Loucy (cell line): Measurements from ENCODE around the gene LMX1B.

Source experiments
- H2AFZ ChIP-seq: fragments of 200-600 bp; sonication (generic); 2 replicates; pipeline ENCODE4 v1.6.0; 2016; ENCODE audit warnings: antibody characterized with exemption, mild to moderate bottlenecking, low read length, moderate library complexity
- H3F3A ChIP-seq: fragments of 200-600 bp; 2 replicates; pipeline ENCODE4 v1.6.0; 2016; ENCODE audit warnings: antibody characterized with exemption, low read depth, mild to moderate bottlenecking
- H3K27me3 ChIP-seq: fragments of 200-600 bp; sonication (generic); 2 replicates; pipeline ENCODE4 v1.6.1; 2014; ENCODE audit warnings: low read length, mild to moderate bottlenecking; ENCODE audit not compliant: insufficient read depth, poor library complexity, severe bottlenecking
- H3K36me3 ChIP-seq: fragments of 200-600 bp; sonication (generic); 2 replicates; pipeline ENCODE4 v1.6.1; 2016; ENCODE audit warnings: low read length; ENCODE audit not compliant: insufficient read depth
- H3K4me1 ChIP-seq: fragments of 200-600 bp; sonication (generic); 2 replicates; pipeline ENCODE4 v1.5.1; 2014; ENCODE audit warnings: low read length, mild to moderate bottlenecking; ENCODE audit not compliant: insufficient read depth, poor library complexity, severe bottlenecking
- H3K4me2 ChIP-seq: fragments of 200-600 bp; sonication (generic); 2 replicates; pipeline ENCODE4 v1.6.0; 2014; ENCODE audit warnings: antibody characterized with exemption, low read length, low read depth, mild to moderate bottlenecking; ENCODE audit not compliant: poor library complexity, severe bottlenecking
- H3K4me3 ChIP-seq: fragments of 200-600 bp; sonication (generic); 2 replicates; pipeline ENCODE4 v1.5.1; 2014; ENCODE audit warnings: low read length, mild to moderate bottlenecking, mixed read lengths; ENCODE audit not compliant: poor library complexity, severe bottlenecking
- H3K79me2 ChIP-seq: fragments of 200-600 bp; sonication (generic); 2 replicates; pipeline ENCODE4 v1.6.1; 2014; ENCODE audit warnings: low read length; ENCODE audit not compliant: insufficient read depth
- H3K9ac ChIP-seq: fragments of 200-600 bp; sonication (generic); 2 replicates; pipeline ENCODE4 v1.6.0; 2014; ENCODE audit warnings: mild to moderate bottlenecking, low read depth, low read length, moderate library complexity; ENCODE audit not compliant: poor library complexity, severe bottlenecking
- H3K9me2 ChIP-seq: fragments of 200-600 bp; sonication (generic); replicated peaks from 2 replicates; pipeline ENCODE4 v1.6.1; 2016; ENCODE audit warnings: low read depth, low read length, mixed read lengths
- H3K9me3 ChIP-seq: fragments of 200-600 bp; sonication (generic); 2 replicates; pipeline ENCODE4 v1.6.1; 2014; ENCODE audit warnings: mild to moderate bottlenecking, antibody characterized with exemption, low read length, low read depth; ENCODE audit not compliant: insufficient read depth
- H4K20me1 ChIP-seq: fragments of 200-600 bp; sonication (generic); 2 replicates; pipeline ENCODE4 v1.6.0; 2014; ENCODE audit warnings: antibody characterized with exemption, low read length, mild to moderate bottlenecking; ENCODE audit not compliant: insufficient read depth, poor library complexity, severe bottlenecking
- EZH2phosphoT487 ChIP-seq: fragments of 200-600 bp; IDR thresholded peaks from 2 replicates; pipeline ENCODE4 v1.6.1; 2018; ENCODE audit warnings: antibody characterized with exemption, mild to moderate bottlenecking, moderate library complexity, borderline replicate concordance
- TF ChIP-seq, protein P1 (sequence below): fragments of 200-600 bp; sonication (generic); conservative IDR thresholded peaks from 2 replicates; pipeline ENCODE4 v1.5.1; 2014; ENCODE audit warnings: mild to moderate bottlenecking, antibody characterized with exemption, low read length

Gene LMX1B

DNA sequence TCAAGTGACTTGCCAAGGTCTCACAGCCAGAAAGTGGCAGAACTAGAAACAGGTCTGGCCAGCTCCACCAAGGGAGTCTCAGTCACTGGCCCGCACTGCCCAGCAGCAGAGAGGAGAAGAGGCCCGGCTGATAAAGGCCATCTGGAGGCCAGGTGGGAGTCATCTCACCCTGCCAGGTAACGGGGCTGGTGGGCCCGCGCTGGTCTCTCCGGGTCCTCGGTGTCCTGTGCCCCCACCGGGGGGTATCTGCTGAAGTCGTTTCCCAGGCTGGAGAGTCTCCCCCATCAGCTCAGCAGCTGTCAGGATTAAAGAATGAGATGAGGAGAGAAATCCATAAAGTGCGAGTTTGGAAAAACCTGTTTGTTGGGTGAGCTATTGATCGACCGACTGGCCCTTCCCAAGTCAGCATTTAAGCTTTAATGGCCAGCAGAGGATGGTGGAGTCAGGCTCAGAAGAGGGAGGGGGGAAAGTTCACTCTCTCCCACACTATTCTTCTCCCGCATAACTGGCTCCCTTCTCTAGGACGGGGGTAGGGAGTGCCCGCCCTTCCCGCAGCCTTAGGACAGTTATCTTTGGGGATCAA, 30.3 kb downstream of the LMX1B start:
- H4K20me1 ChIP-seq = no peaks in the 10 kb centered on the region
- no peaks in the 10 kb centered on the region for H3K9me2 ChIP-seq
- no peaks in the 10 kb centered on the region for H3K27me3 ChIP-seq
- H3K9me3 ChIP-seq = no peaks in the 10 kb centered on the region
- no peaks in the 10 kb centered on the region for H3K4me1 ChIP-seq
- no peaks in the 10 kb centered on the region for H3K36me3 ChIP-seq
- no peak overlapping the region for H3K4me3 ChIP-seq
- H3F3A ChIP-seq = no peaks in the 10 kb centered on the region
- H3K9ac ChIP-seq = no peak overlapping the region
- no peaks in the 10 kb centered on the region for H3K79me2 ChIP-seq
- no peak for TF ChIP-seq EZH2phosphoT487
- TF ChIP-seq, protein P1, sequence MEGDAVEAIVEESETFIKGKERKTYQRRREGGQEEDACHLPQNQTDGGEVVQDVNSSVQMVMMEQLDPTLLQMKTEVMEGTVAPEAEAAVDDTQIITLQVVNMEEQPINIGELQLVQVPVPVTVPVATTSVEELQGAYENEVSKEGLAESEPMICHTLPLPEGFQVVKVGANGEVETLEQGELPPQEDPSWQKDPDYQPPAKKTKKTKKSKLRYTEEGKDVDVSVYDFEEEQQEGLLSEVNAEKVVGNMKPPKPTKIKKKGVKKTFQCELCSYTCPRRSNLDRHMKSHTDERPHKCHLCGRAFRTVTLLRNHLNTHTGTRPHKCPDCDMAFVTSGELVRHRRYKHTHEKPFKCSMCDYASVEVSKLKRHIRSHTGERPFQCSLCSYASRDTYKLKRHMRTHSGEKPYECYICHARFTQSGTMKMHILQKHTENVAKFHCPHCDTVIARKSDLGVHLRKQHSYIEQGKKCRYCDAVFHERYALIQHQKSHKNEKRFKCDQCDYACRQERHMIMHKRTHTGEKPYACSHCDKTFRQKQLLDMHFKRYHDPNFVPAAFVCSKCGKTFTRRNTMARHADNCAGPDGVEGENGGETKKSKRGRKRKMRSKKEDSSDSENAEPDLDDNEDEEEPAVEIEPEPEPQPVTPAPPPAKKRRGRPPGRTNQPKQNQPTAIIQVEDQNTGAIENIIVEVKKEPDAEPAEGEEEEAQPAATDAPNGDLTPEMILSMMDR = no peak
- H3K4me2 ChIP-seq = no peak overlapping the region
- H2AFZ ChIP-seq = no peak overlapping the region

DNA sequence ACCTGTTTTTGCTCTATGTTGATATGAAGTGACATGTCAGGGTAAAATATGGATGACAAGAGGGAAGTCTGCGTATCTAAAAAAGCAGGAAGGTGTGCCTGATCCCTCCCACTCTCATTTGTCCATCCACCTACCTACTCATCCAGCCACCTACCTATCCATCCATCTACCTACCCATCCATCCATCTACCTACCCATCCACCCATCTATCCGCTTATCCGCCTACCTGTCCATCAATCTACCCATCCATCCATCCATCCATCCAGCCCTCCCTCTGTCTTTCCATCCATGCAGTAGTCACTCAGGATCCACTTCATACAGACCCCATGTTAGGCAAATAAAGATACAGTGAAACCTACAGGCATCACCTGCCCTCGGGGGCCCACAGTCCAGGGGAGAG, 32.4 kb downstream of the LMX1B start:
- no peak overlapping the region for H3K4me3 ChIP-seq
- H3K9me2 ChIP-seq = no peaks in the 10 kb centered on the region
- H2AFZ ChIP-seq = no peak overlapping the region
- no peaks in the 10 kb centered on the region for H3K27me3 ChIP-seq
- H3K9me3 ChIP-seq = no peaks in the 10 kb centered on the region
- H3K4me2 ChIP-seq = no peak overlapping the region
- H3K4me1 ChIP-seq = no peaks in the 10 kb centered on the region
- no peaks in the 10 kb centered on the region for H3K36me3 ChIP-seq
- H3F3A ChIP-seq = no peaks in the 10 kb centered on the region
- no peaks in the 10 kb centered on the region for H3K79me2 ChIP-seq
- TF ChIP-seq EZH2phosphoT487 = no peak
- TF ChIP-seq, protein P1 = no peak
- no peak overlapping the region for H3K9ac ChIP-seq
- no peaks in the 10 kb centered on the region for H4K20me1 ChIP-seq

DNA sequence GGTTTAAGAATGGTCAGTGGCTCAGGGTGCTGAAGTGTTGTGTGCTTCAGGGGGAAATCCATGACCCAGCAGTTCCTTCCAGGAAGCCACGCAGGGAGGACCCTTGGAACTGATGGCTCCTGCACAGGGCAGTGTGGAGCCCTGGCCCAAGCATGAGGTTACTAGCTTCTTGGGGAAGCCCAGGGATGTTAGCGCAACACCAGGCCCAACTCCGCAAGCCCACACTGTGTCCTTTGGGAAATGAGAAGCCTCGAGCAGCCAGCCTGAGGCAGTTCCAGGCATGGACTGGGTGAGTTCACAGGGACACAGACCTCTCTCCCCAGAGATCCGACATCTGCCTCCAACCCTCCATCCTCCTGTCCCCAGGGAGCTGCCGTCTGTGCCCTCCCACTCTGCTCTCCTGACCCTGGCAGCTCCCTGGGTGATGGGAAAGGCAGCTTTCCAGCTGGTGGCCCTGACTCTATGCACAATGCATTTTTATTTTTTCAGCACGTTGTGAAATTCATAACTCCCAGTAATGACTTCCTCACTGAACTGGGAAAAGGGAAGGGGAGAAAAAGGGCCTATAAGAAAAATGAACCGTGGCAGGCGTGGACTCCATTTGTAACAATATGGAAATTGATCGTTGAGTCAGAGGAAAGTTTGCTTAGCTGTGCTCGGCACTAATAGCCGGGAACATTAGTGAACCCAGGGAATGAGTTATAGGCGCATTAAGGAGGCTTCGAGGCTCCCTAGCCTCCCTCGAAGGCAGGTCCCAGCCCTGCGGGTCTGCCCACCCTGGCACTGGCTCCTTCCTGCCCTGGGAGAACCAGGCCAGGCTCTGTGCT, 34.1 kb downstream of the LMX1B start:
- no peaks in the 10 kb centered on the region for H3K79me2 ChIP-seq
- no peaks in the 10 kb centered on the region for H3F3A ChIP-seq
- TF ChIP-seq, protein P1 = no peak
- no peak for TF ChIP-seq EZH2phosphoT487
- no peaks in the 10 kb centered on the region for H4K20me1 ChIP-seq
- H3K4me2 ChIP-seq = no peak overlapping the region
- H3K9me2 ChIP-seq = no peaks in the 10 kb centered on the region
- no peaks in the 10 kb centered on the region for H3K27me3 ChIP-seq
- no peak overlapping the region for H3K9ac ChIP-seq
- H3K9me3 ChIP-seq = no peaks in the 10 kb centered on the region
- no peaks in the 10 kb centered on the region for H3K4me1 ChIP-seq
- no peak overlapping the region for H3K4me3 ChIP-seq
- no peaks in the 10 kb centered on the region for H3K36me3 ChIP-seq
- H2AFZ ChIP-seq = no peak overlapping the region
